Measurements from ENCODE around the gene LRRK1.

LRRK1 gene

DNA sequence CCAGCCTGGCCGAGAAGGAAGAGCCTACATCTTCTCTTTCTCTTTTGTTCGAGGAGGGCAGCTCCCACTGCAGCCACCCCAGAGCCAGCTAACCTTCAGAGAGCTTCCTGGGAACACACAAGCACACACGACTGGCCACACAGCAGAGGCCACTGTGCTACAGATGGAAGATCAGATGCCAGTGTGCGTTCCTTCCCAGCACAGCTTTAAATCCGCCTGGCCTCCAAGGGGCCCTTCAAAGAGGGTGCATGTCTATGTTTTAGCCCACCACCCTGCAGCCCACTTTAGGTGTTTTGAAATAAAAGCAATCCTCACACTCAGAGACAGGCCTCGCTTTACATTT lies 27.2 kb upstream of the LRRK1 start:
- Histone ChIP-seq H3K9me3 (ENCODE audit: insufficient read depth, low read depth, low read length) (no peaks in the 10 kb centered on the region), H3K36me3 (ENCODE audit: insufficient read depth, low read length) (no peaks in the 10 kb centered on the region), H3K27ac (ENCODE audit: low read depth, low read length) (no peak overlapping the region), H3K27me3 (ENCODE audit: insufficient read depth, low read length) (no peaks in the 10 kb centered on the region), H3K4me3 (ENCODE audit: low read length) (no peak overlapping the region), H3K9ac (ENCODE audit: low read depth, low read length) (no peak overlapping the region), H3K4me1 (ENCODE audit: insufficient read depth, low read length) (0 out of 2 replicates have a peak, but pooled peaks cover 10% of the 10 kb centered on the region)
- 87% methylated on average over 6 of the region's 6 CpGs for WGBS

DNA sequence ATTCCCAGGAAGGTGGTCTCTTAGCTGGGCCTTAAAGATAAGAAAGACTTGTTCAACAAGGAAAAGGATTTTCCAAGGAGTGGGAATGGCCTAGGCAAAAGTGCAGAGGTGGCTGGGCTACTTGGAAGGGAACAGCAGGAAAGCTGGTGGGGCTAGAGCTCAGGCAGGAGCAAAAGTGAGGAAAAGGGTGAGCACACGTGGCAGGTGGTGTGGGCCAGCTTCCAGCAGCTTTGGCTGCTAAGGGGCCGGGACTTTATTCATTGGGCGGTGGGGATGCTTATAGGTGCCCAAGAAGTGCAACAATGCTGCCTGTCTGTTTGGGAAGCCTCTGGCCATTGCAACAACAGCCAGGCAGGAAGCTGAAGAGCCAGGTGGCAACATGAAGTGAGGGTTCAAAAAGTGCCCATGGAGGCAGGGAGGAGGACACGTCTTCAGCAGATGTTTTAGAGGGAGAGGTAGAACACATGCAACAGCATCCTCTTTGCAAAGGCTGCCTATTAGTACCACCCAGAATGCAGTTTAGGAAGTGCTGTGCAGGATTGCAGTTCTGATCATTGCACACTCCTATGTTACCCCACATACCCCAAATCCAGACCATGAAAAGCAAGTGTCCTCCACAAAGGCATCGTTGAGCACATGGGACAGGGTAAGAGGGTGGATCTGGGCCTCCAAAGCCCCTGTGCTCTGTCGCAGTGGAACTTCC lies 25.7 kb upstream of the LRRK1 start:
- H3K9me3 ChIP-seq (ENCODE audit: insufficient read depth, low read depth, low read length), result no peaks in the 10 kb centered on the region
- no peak overlapping the region for H3K27ac ChIP-seq (ENCODE audit: low read depth, low read length)
- no peaks in the 10 kb centered on the region for H3K36me3 ChIP-seq (ENCODE audit: insufficient read depth, low read length)
- 93% methylated on average over 6 of the region's 6 CpGs for WGBS
- no peak overlapping the region for H3K9ac ChIP-seq (ENCODE audit: low read depth, low read length)
- H3K4me1 ChIP-seq (ENCODE audit: insufficient read depth, low read length), result 0 out of 2 replicates have a peak, but pooled peaks cover 10% of the 10 kb centered on the region
- H3K27me3 ChIP-seq (ENCODE audit: insufficient read depth, low read length), result no peaks in the 10 kb centered on the region
- no peak overlapping the region for H3K4me3 ChIP-seq (ENCODE audit: low read length)

DNA sequence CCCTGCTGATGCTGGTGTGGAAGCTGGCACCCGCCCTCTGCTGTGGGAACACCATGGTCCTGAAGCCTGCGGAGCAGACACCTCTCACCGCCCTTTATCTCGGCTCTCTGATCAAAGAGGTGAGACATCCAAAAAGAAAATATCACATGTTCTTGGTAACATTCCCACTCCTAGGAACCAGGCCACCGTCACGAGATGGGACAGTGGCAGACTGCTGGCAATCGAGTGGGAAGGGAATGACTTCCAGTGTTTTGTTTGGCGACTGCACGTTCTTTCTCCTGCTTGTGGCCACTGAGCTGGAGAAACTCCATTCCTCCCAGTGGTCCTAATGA lies 25.2 kb upstream of the LRRK1 start:
- no peaks in the 10 kb centered on the region for H3K9me3 ChIP-seq (ENCODE audit: insufficient read depth, low read depth, low read length)
- H3K27me3 ChIP-seq (ENCODE audit: insufficient read depth, low read length), result no peaks in the 10 kb centered on the region
- no peaks in the 10 kb centered on the region for H3K36me3 ChIP-seq (ENCODE audit: insufficient read depth, low read length)
- no peak overlapping the region for H3K4me3 ChIP-seq (ENCODE audit: low read length)
- 0 out of 2 replicates have a peak, but pooled peaks cover 9% of the 10 kb centered on the region for H3K4me1 ChIP-seq (ENCODE audit: insufficient read depth, low read length)
- H3K9ac ChIP-seq (ENCODE audit: low read depth, low read length), result no peak overlapping the region
- no peak overlapping the region for H3K27ac ChIP-seq (ENCODE audit: low read depth, low read length)
- WGBS, result 93% methylated on average over 9 of the region's 9 CpGs

DNA sequence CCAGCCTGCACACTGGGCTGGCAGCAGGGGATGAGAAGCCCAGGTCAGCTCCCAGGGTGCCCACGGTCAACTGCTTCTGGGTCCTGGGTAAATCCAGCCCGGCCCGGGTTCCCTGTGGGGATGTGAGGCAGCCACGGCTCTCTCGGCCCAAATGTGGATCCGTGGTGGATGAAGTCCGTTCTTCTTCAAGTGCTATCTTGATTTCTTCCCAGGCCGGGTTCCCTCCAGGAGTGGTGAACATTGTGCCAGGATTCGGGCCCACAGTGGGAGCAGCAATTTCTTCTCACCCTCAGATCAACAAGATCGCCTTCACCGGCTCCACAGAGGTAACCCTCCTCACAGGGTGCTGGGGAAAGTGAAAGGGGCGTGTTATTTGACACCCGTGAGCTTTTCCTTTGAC lies 23.4 kb upstream of the LRRK1 start:
- Histone ChIP-seq H3K9ac (ENCODE audit: low read depth, low read length) (no peak overlapping the region), H3K4me1 (ENCODE audit: insufficient read depth, low read length) (peaks cover 5% of the 10 kb centered on the region; the same call in 1 of the 2 replicates), H3K9me3 (ENCODE audit: insufficient read depth, low read depth, low read length) (no peaks in the 10 kb centered on the region), H3K36me3 (ENCODE audit: insufficient read depth, low read length) (no peaks in the 10 kb centered on the region), H3K27ac (ENCODE audit: low read depth, low read length) (no peak overlapping the region), H3K27me3 (ENCODE audit: insufficient read depth, low read length) (no peaks in the 10 kb centered on the region), H3K4me3 (ENCODE audit: low read length) (no peak overlapping the region)
- WGBS, result 94% methylated on average over 13 of the region's 13 CpGs

DNA sequence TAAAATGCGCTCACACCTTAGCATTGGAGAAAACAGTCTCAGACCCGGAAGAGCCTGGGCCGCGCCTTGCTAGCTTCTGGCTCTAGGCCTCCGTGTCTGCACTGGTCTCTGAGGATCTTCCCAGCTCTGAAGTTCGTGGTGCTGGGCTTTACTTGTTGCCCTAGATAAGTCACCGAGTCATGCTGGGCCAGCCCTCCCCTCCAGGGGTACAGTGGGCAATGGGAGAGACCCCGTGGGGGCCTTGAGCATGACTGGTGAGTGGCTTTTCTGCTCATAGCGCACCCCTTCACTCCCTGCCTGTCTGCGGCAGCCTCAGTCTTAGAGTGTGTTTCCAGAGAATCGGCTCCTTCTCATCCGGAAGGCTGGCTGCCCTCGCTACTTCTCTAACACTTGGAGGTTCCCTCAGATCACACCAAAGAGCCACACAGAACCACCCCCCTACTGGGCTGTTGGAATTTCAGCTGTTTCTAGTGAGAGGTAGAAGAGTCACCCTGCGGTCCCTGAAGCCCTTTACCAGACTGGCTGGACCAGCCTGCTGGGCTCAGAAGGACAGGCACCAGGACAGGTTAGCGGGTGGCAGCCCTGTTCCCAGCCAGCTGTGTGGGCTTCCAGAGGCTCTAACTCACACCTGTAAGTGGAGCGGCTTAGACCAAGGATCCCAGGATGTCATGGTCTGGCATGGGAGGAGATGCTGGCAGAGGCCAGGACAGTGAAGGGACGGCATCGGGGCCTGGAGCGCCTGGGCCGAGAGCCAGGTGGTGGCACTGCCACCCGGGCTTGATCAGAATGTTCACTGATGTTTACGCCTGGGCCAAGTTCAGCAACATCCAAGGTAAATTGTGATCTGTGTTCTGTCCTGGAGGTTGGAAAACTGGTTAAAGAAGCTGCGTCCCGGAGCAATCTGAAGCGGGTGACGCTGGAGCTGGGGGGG lies 21.7 kb upstream of the LRRK1 start:
- H3K27ac ChIP-seq (ENCODE audit: low read depth, low read length), result no peak overlapping the region
- H3K9me3 ChIP-seq (ENCODE audit: insufficient read depth, low read depth, low read length), result no peaks in the 10 kb centered on the region
- H3K27me3 ChIP-seq (ENCODE audit: insufficient read depth, low read length), result no peaks in the 10 kb centered on the region
- WGBS, result 93% methylated on average over 26 of the region's 26 CpGs
- no peak overlapping the region for H3K4me3 ChIP-seq (ENCODE audit: low read length)
- H3K4me1 ChIP-seq (ENCODE audit: insufficient read depth, low read length), result no peaks in the 10 kb centered on the region; the same call in 1 of the 2 replicates
- no peak overlapping the region for H3K9ac ChIP-seq (ENCODE audit: low read depth, low read length)
- H3K36me3 ChIP-seq (ENCODE audit: insufficient read depth, low read length), result no peaks in the 10 kb centered on the region

DNA sequence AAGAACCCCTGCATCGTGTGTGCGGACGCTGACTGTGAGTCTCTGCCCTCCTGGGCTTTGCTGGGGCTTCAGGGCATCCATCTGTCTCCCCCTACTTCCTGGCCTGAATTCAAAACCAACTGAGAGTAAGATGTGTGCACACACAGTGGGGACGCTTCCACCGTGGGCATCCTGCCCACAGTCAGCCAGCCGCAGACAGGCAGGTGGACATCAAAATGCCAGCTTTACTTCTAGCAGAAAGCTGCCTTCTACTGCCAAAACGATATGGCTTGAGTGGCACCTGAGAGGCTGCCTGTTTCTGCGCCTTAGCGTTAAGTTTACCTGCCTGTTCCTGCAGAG lies 21.0 kb upstream of the LRRK1 start:
- 91% methylated on average over 9 of the region's 9 CpGs for WGBS
- H3K36me3 ChIP-seq (ENCODE audit: insufficient read depth, low read length), result no peaks in the 10 kb centered on the region
- no peaks in the 10 kb centered on the region for H3K27me3 ChIP-seq (ENCODE audit: insufficient read depth, low read length)

DNA sequence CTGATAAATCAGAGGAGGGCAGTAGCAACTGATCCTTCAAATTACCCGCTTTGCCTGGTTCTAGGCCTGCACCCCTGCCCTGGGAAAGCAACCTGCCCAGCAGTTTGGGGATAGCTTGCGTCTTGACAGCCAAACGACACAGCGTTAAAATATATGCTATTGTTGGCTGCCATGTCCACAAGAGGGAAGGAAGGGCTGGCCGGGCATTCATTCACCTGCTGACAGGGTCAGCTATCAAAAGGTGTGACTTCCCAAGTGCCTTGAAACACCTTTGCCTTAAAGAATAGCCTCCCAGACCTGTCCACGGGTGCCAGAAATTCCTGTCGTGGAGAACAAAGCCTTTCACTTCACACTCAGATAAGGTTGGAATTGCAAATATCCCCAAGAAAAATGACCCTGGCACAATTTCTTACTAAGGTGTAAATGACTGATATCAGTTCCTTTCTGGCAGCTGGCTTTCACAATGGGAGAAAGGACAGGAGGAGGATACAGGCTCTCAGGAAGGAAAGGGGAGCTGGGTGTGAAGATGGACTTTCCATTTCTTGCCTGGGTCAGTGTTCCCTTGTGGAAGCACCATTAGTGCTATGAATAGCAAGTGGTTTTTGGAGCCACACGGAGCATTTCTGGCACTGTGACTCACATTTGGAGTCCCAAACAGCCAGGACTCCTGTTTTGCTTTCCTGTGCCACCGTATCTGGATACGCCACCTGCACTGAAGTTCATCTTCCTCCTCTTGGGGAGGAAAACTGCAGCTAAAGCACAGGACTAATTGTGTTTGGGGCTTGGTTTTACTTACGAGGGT lies 20.3 kb upstream of the LRRK1 start:
- no peaks in the 10 kb centered on the region for H3K9me3 ChIP-seq (ENCODE audit: insufficient read depth, low read depth, low read length)
- no peak overlapping the region for H3K27ac ChIP-seq (ENCODE audit: low read depth, low read length)
- H3K27me3 ChIP-seq (ENCODE audit: insufficient read depth, low read length), result no peaks in the 10 kb centered on the region
- no peaks in the 10 kb centered on the region for H3K36me3 ChIP-seq (ENCODE audit: insufficient read depth, low read length)
- 91% methylated on average over 11 of the region's 11 CpGs for WGBS
- H3K9ac ChIP-seq (ENCODE audit: low read depth, low read length), result no peak overlapping the region
- H3K4me1 ChIP-seq (ENCODE audit: insufficient read depth, low read length), result no peaks in the 10 kb centered on the region; the same call in 1 of the 2 replicates
- H3K4me3 ChIP-seq (ENCODE audit: low read length), result no peak overlapping the region

More for the DNA sequence above, 21.0 kb upstream of the LRRK1 start:
- H3K4me1 ChIP-seq (ENCODE audit: insufficient read depth, low read length), result no peaks in the 10 kb centered on the region; the same call in 1 of the 2 replicates
- H3K9ac ChIP-seq (ENCODE audit: low read depth, low read length), result no peak overlapping the region
- H3K4me3 ChIP-seq (ENCODE audit: low read length), result no peak overlapping the region
- no peaks in the 10 kb centered on the region for H3K9me3 ChIP-seq (ENCODE audit: insufficient read depth, low read depth, low read length)
- no peak overlapping the region for H3K27ac ChIP-seq (ENCODE audit: low read depth, low read length)

DNA sequence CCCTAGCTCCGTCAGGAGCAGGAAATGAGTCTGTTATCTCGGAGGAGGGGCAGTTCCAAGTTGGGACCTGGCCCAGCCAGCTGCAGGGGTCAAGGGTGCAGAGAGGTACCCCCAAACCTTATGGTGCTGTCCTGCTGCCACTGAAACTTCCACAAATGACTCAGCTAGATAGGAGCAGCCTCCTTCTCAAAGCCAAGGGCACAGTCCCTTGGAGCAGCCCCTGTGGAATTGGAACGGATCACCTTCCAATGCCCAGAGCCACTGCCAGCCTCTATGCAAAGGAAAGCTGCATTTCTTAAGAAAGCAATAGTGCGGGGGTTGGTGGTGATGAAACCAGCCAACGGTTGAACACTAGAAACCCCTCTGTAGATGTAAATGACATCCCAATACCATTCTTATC lies 19.6 kb upstream of the LRRK1 start:
- H3K4me3 ChIP-seq (ENCODE audit: low read length), result no peak overlapping the region
- H3K27ac ChIP-seq (ENCODE audit: low read depth, low read length), result no peak overlapping the region
- no peaks in the 10 kb centered on the region for H3K27me3 ChIP-seq (ENCODE audit: insufficient read depth, low read length)
- H3K9ac ChIP-seq (ENCODE audit: low read depth, low read length), result no peak overlapping the region
- no peaks in the 10 kb centered on the region for H3K9me3 ChIP-seq (ENCODE audit: insufficient read depth, low read depth, low read length)
- 79% methylated on average over 5 of the region's 5 CpGs for WGBS
- no peaks in the 10 kb centered on the region; the same call in 1 of the 2 replicates for H3K4me1 ChIP-seq (ENCODE audit: insufficient read depth, low read length)
- H3K36me3 ChIP-seq (ENCODE audit: insufficient read depth, low read length), result no peaks in the 10 kb centered on the region

DNA sequence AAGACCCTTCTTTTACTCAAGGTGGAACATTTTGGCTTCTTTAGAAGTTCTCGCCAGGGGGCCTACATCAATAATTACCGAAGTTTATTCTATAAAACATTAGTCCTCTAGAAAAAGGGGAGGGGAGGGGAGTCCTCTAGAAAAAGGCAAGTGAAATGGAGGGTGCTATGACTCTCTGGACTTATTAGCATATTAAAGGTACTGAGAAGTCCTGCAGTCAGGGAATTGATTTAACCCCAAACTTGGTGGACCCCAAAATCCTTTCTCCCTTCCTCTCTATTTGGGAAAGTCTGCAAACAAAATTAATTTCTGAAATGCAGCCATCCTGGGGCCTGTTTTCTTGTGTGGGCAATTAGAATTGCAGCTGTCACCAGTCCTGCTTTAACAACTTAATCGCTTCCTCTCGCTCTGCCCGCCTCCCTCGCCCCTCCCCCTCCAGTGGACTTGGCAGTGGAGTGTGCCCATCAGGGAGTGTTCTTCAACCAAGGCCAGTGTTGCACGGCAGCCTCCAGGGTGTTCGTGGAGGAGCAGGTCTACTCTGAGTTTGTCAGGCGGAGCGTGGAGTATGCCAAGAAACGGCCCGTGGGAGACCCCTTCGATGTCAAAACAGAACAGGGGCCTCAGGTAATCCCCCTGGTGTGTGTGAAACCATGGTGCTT lies 18.9 kb upstream of the LRRK1 start:
- Histone ChIP-seq H3K27ac (ENCODE audit: low read depth, low read length) (no peak overlapping the region), H3K27me3 (ENCODE audit: insufficient read depth, low read length) (no peaks in the 10 kb centered on the region)
- 89% methylated on average over 13 of the region's 13 CpGs for WGBS

DNA sequence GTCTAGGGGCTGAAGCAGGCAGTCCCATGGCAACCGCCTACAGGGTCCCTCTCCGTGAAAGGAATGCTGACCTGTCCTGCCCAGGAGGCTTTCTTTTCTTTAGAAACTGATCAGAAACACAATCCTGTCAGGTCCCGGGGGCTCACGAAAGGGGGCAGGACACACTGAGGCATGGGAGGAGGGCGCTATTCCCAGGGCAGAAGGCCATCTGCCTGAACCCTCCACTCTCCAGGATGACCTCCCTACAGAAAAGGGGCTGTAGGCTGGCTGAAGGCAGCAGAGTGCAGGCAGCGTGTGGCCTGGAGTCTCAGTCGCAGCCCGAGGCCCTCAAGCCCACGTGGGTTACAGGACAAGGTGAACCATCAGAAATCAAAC lies 18.4 kb upstream of the LRRK1 start:
- WGBS, result 77% methylated on average over 9 of the region's 9 CpGs
- Histone ChIP-seq H3K4me3 (ENCODE audit: low read length) (no peak overlapping the region), H3K9me3 (ENCODE audit: insufficient read depth, low read depth, low read length) (no peaks in the 10 kb centered on the region), H3K27ac (ENCODE audit: low read depth, low read length) (no peak overlapping the region), H3K27me3 (ENCODE audit: insufficient read depth, low read length) (no peaks in the 10 kb centered on the region), H3K36me3 (ENCODE audit: insufficient read depth, low read length) (no peaks in the 10 kb centered on the region), H3K4me1 (ENCODE audit: insufficient read depth, low read length) (no peaks in the 10 kb centered on the region; the same call in 1 of the 2 replicates), H3K9ac (ENCODE audit: low read depth, low read length) (no peak overlapping the region)

More for the DNA sequence above, 18.9 kb upstream of the LRRK1 start:
- H3K36me3 ChIP-seq (ENCODE audit: insufficient read depth, low read length), result no peaks in the 10 kb centered on the region
- H3K9me3 ChIP-seq (ENCODE audit: insufficient read depth, low read depth, low read length), result no peaks in the 10 kb centered on the region
- H3K4me1 ChIP-seq (ENCODE audit: insufficient read depth, low read length), result no peaks in the 10 kb centered on the region; the same call in 1 of the 2 replicates
- H3K9ac ChIP-seq (ENCODE audit: low read depth, low read length), result no peak overlapping the region
- H3K4me3 ChIP-seq (ENCODE audit: low read length), result no peak overlapping the region
